Measurements from ENCODE around the gene GOSR2. TPM values are rescaled to one million over a fixed set of nuclear protein-coding genes. Genes with fewer than 3 reads are reported as not detected.

GOSR2 gene
- total and polyA plus RNA-seq, 2 of the 13 experiments (the other 11 are each of a cell fraction or from before 2014, with no cell fraction given): 61.5 to 63.9 TPM

DNA sequence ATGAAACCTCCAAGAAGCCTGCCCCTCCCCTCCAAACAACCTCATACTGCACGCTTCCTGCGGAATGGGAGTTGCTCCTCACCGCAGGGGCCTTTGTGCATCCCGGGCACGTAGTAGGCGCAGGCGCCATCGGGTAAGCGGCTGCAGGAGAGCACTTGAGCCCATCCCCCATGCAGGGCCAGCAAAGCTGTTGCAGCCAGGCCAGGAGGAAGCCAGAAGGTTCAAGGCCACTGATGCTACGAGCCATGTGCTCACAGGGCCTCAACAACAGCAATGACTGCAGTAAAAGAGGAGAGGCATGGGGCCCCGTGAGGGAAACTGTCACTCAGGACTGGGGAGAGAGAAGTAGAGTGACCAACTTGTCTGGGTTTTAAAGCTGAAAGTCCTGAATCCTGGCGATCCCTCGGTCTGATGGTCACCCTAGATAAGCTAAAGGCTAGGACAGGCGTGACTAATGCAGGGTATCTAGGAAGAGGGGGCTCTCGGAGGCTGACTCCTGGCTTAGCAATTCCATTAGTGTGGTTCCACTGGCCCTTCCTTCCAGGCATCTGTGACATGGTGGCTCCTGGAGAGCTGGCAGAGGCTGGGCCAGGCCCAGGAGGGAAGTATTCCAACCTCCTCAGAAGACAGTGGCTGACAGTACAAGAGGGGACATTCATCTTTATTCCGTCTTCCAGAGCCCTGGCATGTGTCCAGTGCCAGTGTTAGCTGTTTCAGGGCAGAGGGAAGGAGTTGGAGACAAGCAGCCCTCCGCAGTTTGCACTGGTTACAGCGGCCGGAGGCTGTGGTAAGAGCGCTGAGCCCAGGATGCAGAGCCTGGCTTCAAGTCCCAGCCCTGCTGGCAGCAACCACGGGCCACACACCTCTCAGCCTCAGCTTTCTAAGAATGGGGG is 20.8 kb downstream of the GOSR2 start (continued):
- TF ChIP-seq HOXD1 (CRISPR knock-in tag; IDR thresholded peaks at IDR 0.05) (peak; percentile 90), TAF1 (CRISPR knock-in tag; IDR thresholded peaks at IDR 0.05) (0 out of 2 replicates have a peak, but pooled peaks have one; percentile 28), IKZF4 (CRISPR knock-in tag; IDR thresholded peaks at IDR 0.05; ENCODE audit: borderline replicate concordance, low read depth, not compliant biosample characterization) (peak; percentile 96), NFIC (IDR thresholded peaks at IDR 0.05; ENCODE audit: low read length) (0 out of 2 replicates have a peak, but pooled peaks have one; percentile 37), JDP2 (CRISPR knock-in tag; IDR thresholded peaks at IDR 0.05; ENCODE audit: borderline replicate concordance) (peak; percentile 71), JUNB (CRISPR knock-in tag; IDR thresholded peaks at IDR 0.05; ENCODE audit: borderline replicate concordance) (no peak), RBAK (CRISPR knock-in tag; IDR thresholded peaks at IDR 0.05) (peak; percentile 97), U2AF2 (IDR thresholded peaks at IDR 0.05; ENCODE audit: low read depth, low read length) (0 out of 2 replicates have a peak, but pooled peaks have one; percentile 64), ZNF598 (CRISPR knock-in tag; IDR thresholded peaks at IDR 0.05; ENCODE audit: borderline replicate concordance) (peak; percentile 96), HOXA5 (CRISPR knock-in tag; IDR thresholded peaks at IDR 0.05) (peak; percentile 92), MAZ (IDR thresholded peaks at IDR 0.05; ENCODE audit: borderline replicate concordance, low read depth, low read length) (no peak; the same call in 1 of the 2 replicates), MAZ (CRISPR knock-in tag; IDR thresholded peaks at IDR 0.05; ENCODE audit: low read depth) (peak; percentile 68), HES4 (CRISPR knock-in tag; IDR thresholded peaks at IDR 0.05; ENCODE audit: borderline replicate concordance) (peak; percentile 88; the same call in 1 of the 2 replicates), ZNF530 (CRISPR knock-in tag; IDR thresholded peaks at IDR 0.05; ENCODE audit: low read depth) (no peak), ELF3 (CRISPR knock-in tag; IDR thresholded peaks at IDR 0.05) (peak; percentile 98), DMAP1 (CRISPR knock-in tag; IDR thresholded peaks at IDR 0.05) (peak; percentile 98), ZNF878 (CRISPR knock-in tag; IDR thresholded peaks at IDR 0.05) (peak; percentile 97), SRSF1 (optimal IDR thresholded peaks at IDR 0.05; ENCODE audit: low read depth, low read length) (peak; percentile 52), KMT2A (CRISPR knock-in tag; IDR thresholded peaks at IDR 0.05) (no peak; the same call in none of the 2 replicates), HNRNPLL (IDR thresholded peaks at IDR 0.05; ENCODE audit: low read depth, low read length, poor library complexity, severe bottlenecking) (peak; percentile 98), ZNF747 (CRISPR knock-in tag; IDR thresholded peaks at IDR 0.05; ENCODE audit: borderline replicate concordance) (peak; percentile 66; the same call in 1 of the 2 replicates)
- TF ChIP-seq, protein P1, sequence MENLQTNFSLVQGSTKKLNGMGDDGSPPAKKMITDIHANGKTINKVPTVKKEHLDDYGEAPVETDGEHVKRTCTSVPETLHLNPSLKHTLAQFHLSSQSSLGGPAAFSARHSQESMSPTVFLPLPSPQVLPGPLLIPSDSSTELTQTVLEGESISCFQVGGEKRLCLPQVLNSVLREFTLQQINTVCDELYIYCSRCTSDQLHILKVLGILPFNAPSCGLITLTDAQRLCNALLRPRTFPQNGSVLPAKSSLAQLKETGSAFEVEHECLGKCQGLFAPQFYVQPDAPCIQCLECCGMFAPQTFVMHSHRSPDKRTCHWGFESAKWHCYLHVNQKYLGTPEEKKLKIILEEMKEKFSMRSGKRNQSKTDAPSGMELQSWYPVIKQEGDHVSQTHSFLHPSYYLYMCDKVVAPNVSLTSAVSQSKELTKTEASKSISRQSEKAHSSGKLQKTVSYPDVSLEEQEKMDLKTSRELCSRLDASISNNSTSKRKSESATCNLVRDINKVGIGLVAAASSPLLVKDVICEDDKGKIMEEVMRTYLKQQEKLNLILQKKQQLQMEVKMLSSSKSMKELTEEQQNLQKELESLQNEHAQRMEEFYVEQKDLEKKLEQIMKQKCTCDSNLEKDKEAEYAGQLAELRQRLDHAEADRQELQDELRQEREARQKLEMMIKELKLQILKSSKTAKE (CRISPR knock-in tag; IDR thresholded peaks at IDR 0.05; ENCODE audit: borderline replicate concordance): peak; percentile 92
- TF ChIP-seq, protein P2, sequence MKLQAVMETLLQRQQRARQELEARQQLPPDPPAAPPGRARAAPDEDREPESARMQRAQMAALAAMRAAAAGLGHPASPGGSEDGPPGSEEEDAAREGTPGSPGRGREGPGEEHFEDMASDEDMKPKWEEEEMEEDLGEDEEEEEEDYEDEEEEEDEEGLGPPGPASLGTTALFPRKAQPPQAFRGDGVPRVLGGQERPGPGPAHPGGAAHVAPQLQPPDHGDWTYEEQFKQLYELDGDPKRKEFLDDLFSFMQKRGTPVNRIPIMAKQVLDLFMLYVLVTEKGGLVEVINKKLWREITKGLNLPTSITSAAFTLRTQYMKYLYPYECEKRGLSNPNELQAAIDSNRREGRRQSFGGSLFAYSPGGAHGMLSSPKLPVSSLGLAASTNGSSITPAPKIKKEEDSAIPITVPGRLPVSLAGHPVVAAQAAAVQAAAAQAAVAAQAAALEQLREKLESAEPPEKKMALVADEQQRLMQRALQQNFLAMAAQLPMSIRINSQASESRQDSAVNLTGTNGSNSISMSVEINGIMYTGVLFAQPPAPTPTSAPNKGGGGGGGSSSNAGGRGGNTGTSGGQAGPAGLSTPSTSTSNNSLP (IDR thresholded peaks at IDR 0.05; ENCODE audit: low read depth, low read length): no peak
- TF ChIP-seq, protein P3, sequence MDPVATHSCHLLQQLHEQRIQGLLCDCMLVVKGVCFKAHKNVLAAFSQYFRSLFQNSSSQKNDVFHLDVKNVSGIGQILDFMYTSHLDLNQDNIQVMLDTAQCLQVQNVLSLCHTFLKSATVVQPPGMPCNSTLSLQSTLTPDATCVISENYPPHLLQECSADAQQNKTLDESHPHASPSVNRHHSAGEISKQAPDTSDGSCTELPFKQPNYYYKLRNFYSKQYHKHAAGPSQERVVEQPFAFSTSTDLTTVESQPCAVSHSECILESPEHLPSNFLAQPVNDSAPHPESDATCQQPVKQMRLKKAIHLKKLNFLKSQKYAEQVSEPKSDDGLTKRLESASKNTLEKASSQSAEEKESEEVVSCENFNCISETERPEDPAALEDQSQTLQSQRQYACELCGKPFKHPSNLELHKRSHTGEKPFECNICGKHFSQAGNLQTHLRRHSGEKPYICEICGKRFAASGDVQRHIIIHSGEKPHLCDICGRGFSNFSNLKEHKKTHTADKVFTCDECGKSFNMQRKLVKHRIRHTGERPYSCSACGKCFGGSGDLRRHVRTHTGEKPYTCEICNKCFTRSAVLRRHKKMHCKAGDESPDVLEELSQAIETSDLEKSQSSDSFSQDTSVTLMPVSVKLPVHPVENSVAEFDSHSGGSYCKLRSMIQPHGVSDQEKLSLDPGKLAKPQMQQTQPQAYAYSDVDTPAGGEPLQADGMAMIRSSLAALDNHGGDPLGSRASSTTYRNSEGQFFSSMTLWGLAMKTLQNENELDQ (CRISPR knock-in tag; IDR thresholded peaks at IDR 0.05; ENCODE audit: borderline replicate concordance): no peak

Data from HepG2 (cell line).